ENCODE data around the gene SOCS1. TPM values are rescaled to one million over a fixed set of nuclear protein-coding genes. Genes with fewer than 3 reads are reported as not detected.

Gene SOCS1
- total RNA-seq, 2 experiments from 2014 or later = 23.4 to 47.1 TPM

GRCh38 chr16:11258553-11259492 is 2.8 kb upstream of the SOCS1 start:
- Histone ChIP-seq H3K4me2 (ENCODE audit: low read length) (peak overlapping the region; percentile 79), H4K20me1 (ENCODE audit: insufficient read depth, low read length) (peaks cover 12% of the 10 kb centered on the region), H3K36me3 (ENCODE audit: insufficient read depth, low read length) (peaks cover 19% of the 10 kb centered on the region), H3K4me1 (ENCODE audit: insufficient read depth, low read length, poor library complexity, severe bottlenecking) (peaks cover 37% of the 10 kb centered on the region), H3K9me3 (ENCODE audit: low read length) (no peaks in the 10 kb centered on the region), H3K9me2 (ENCODE audit: insufficient read depth, low read length) (no peaks in the 10 kb centered on the region), H3K79me2 (ENCODE audit: insufficient read depth, low read depth, low read length) (peaks cover 19% of the 10 kb centered on the region), H2AFZ (ENCODE audit: low read length) (peak overlapping the region; percentile 7; the same call in 1 of the 2 replicates), H3K4me3 (ENCODE audit: low read depth, low read length, poor library complexity, severe bottlenecking) (peak overlapping the region; percentile 15), H3K27ac (ENCODE audit: low read depth, low read length, poor library complexity, severe bottlenecking) (peak overlapping the region; percentile 23)
- BruUV-seq (replicated peaks) = no TSS peak
- peak; percentile 66 for DNase-seq (ENCODE audit: low spot score)
- ChIA-PET CTCF (ENCODE audit: unreplicated experiment) (interaction anchor here (0.6 kb wide), 1 partner anchor 98 kb away, joined by 3 read pairs; no protein-coding TSS in a partner anchor), POLR2A (interaction anchor here (0.6 to 2.9 kb wide), 5 partner anchors 33 to 98 kb away, joined by 3 to 11 read pairs (median 4); no protein-coding TSS in a partner anchor)
- intact Hi-C loops (cut with micrococcal nuclease; ENCODE audit: unreplicated experiment) = no loop called here
- no peak for TF ChIP-seq EZH2phosphoT487 (IDR thresholded peaks at IDR 0.05; ENCODE audit: borderline replicate concordance, low read depth, low read length)
- TF ChIP-seq CTCF (conservative IDR thresholded peaks at IDR 0.05; ENCODE audit: low read length) = no peak

- no peaks in the 10 kb centered on the region for H3K9me2 ChIP-seq (ENCODE audit: insufficient read depth, low read length)
- TF ChIP-seq CTCF (conservative IDR thresholded peaks at IDR 0.05; ENCODE audit: low read length) (peak; percentile 79), EZH2phosphoT487 (IDR thresholded peaks at IDR 0.05; ENCODE audit: borderline replicate concordance, low read depth, low read length) (no peak)
- H3K4me2 ChIP-seq (ENCODE audit: low read length) = peak overlapping the region; percentile 79
- H4K20me1 ChIP-seq (ENCODE audit: insufficient read depth, low read length) = peaks cover 25% of the 10 kb centered on the region
- intact Hi-C loops (cut with micrococcal nuclease; ENCODE audit: unreplicated experiment) = loop anchor here (1.0 to 2.0 kb wide), 2 partner anchors 40 to 285 kb away; no protein-coding TSS in a partner anchor
- POLR2A ChIA-PET = interaction anchor here (0.6 to 2.7 kb wide), 6 partner anchors 20 to 139 kb away, joined by 3 to 20 read pairs (median 6); no protein-coding TSS in a partner anchor
- peaks cover 34% of the 10 kb centered on the region for H3K36me3 ChIP-seq (ENCODE audit: insufficient read depth, low read length)
- H2AFZ ChIP-seq (ENCODE audit: low read length) = no peak overlapping the region
- peak overlapping the region; percentile 95 for H3K4me3 ChIP-seq (ENCODE audit: low read depth, low read length, poor library complexity, severe bottlenecking)
- CTCF ChIA-PET (ENCODE audit: unreplicated experiment) = no interaction called here
- H3K4me1 ChIP-seq (ENCODE audit: insufficient read depth, low read length, poor library complexity, severe bottlenecking) = peaks cover 46% of the 10 kb centered on the region
- H3K79me2 ChIP-seq (ENCODE audit: insufficient read depth, low read depth, low read length) = peaks cover 34% of the 10 kb centered on the region
- H3K27ac ChIP-seq (ENCODE audit: low read depth, low read length, poor library complexity, severe bottlenecking) = peak overlapping the region; percentile 56
- peak; percentile 74 for DNase-seq (ENCODE audit: low spot score)
- BruUV-seq (replicated peaks) = no TSS peak
- H3K9me3 ChIP-seq (ENCODE audit: low read length) = no peaks in the 10 kb centered on the region
These were observed 1.3 kb upstream of the SOCS1 start for GRCh38 chr16:11257131-11257938.

Data from OCI-LY7 (cell line).